Measurements from ENCODE around the gene SH2D3A.
"Not testable (repeated sequence)": the region's sequence is repeated elsewhere in the genome, so short reads cannot be mapped to it uniquely, and the experiment has no call there.

SH2D3A gene

DNA sequence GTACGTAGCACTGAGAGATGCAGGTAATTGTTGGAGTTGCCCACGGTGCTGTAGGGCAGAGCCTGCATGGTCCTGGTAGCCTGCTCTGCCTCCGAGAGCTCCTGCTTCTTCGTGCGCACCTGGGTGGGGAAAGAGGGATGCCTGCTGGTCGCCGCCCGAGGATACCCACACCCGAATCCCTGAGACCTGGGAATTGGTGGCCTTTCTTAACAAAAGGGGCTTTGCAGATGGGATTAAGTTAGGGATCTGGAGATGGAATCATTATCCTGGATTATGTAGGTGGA, 56.2 kb downstream of the SH2D3A start:
- DNase-seq (ENCODE audit: low read depth), result no peak
- TF ChIP-seq, protein P1, sequence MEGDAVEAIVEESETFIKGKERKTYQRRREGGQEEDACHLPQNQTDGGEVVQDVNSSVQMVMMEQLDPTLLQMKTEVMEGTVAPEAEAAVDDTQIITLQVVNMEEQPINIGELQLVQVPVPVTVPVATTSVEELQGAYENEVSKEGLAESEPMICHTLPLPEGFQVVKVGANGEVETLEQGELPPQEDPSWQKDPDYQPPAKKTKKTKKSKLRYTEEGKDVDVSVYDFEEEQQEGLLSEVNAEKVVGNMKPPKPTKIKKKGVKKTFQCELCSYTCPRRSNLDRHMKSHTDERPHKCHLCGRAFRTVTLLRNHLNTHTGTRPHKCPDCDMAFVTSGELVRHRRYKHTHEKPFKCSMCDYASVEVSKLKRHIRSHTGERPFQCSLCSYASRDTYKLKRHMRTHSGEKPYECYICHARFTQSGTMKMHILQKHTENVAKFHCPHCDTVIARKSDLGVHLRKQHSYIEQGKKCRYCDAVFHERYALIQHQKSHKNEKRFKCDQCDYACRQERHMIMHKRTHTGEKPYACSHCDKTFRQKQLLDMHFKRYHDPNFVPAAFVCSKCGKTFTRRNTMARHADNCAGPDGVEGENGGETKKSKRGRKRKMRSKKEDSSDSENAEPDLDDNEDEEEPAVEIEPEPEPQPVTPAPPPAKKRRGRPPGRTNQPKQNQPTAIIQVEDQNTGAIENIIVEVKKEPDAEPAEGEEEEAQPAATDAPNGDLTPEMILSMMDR (IDR thresholded peaks at IDR 0.05; ENCODE audit: low read depth, low read length, missing control alignments), result no peak
- no peak overlapping the region for H3K4me3 ChIP-seq (ENCODE audit: low read depth, low read length)
- in situ Hi-C loops (cut with HindIII; ENCODE audit: low sequenced_read_pairs), result no loop called here

GRCh38 chr19:6710273-6711077, 56.8 kb downstream of the SH2D3A start:
- no peak overlapping the region for H3K4me3 ChIP-seq (ENCODE audit: low read depth, low read length)
- in situ Hi-C loops (cut with HindIII; ENCODE audit: low sequenced_read_pairs), result no loop called here
- TF ChIP-seq, protein P1 (IDR thresholded peaks at IDR 0.05; ENCODE audit: low read depth, low read length, missing control alignments), result no peak
- DNase-seq (ENCODE audit: low read depth), result no peak

- TF ChIP-seq, protein P1 (IDR thresholded peaks at IDR 0.05; ENCODE audit: low read depth, low read length, missing control alignments), result no peak
- in situ Hi-C loops (cut with HindIII; ENCODE audit: low sequenced_read_pairs), result no loop called here
- no peak for DNase-seq (ENCODE audit: low read depth)
- H3K4me3 ChIP-seq (ENCODE audit: low read depth, low read length), result no peak overlapping the region
These were observed 57.7 kb downstream of the SH2D3A start for GRCh38 chr19:6709549-6709948.

DNA sequence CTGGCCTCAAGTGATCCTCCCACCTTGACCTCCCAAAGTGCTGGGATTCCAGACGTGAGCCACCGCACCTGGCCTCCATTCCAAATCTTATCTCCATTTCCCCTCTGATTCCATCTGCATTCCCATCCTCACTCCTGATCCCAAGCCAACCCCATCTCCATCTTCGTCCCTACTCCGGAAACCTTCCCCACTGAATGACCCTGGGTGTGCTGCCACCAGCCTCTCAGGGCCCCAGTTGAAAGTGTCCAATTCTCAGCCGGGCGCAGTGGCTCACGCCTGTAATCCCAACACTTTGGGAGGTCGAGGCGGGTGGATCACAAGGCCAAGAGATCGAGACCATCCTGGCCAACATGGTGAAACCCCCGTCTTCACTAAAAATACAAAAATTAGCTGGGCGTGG, 58.3 kb downstream of the SH2D3A start:
- in situ Hi-C loops (cut with HindIII; ENCODE audit: low sequenced_read_pairs); H3K4me3 ChIP-seq (ENCODE audit: low read depth, low read length); DNase-seq (ENCODE audit: low read depth): not testable (repeated sequence)

GRCh38 chr19:6708346-6708745, 58.9 kb downstream of the SH2D3A start:
- no peak overlapping the region for H3K4me3 ChIP-seq (ENCODE audit: low read depth, low read length)
- in situ Hi-C loops (cut with HindIII; ENCODE audit: low sequenced_read_pairs), result no loop called here
- TF ChIP-seq, protein P1 (IDR thresholded peaks at IDR 0.05; ENCODE audit: low read depth, low read length, missing control alignments), result no peak
- no peak for DNase-seq (ENCODE audit: low read depth)

- no peak for DNase-seq (ENCODE audit: low read depth)
- TF ChIP-seq, protein P1 (IDR thresholded peaks at IDR 0.05; ENCODE audit: low read depth, low read length, missing control alignments), result no peak
- in situ Hi-C loops (cut with HindIII; ENCODE audit: low sequenced_read_pairs), result no loop called here
- H3K4me3 ChIP-seq (ENCODE audit: low read depth, low read length), result no peak overlapping the region
These were observed 59.6 kb downstream of the SH2D3A start for GRCh38 chr19:6707658-6708018.

DNA sequence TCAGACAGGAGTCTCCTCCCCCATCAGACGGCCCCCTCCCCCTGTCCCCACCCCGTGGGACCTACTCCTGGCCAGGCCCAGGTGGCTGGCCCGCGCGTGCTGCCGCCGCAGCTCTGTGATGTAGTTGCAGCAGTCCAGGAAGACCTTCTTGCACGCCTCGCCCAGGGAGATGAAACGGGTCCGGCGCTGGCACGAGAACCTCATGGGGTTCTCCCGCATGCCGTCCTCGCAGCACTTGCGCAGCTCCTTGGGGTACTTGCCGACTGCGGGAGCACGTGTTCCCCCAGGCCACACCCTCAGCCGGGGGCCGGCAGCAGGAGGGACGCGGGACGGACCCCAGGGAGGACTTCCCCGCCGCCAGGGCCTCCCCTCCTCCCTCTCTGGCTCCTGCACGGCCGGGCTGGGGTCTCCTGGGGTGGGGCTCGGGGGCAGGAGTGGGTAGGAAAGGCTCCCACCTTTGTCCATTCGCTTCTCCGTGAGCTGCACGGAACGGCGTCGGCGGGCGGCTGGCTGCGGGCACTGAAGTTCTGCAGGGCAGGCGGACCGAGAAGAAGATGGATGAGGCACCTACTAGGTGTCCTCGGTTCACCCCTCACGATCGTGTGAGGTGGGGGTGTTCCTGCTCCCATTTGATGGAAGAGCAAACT, 60.1 kb downstream of the SH2D3A start:
- in situ Hi-C loops (cut with HindIII; ENCODE audit: low sequenced_read_pairs), result no loop called here
- TF ChIP-seq, protein P1 (IDR thresholded peaks at IDR 0.05; ENCODE audit: low read depth, low read length, missing control alignments), result no peak

More for the DNA sequence above, 60.1 kb downstream of the SH2D3A start:
- no peak for DNase-seq (ENCODE audit: low read depth)
- no peak overlapping the region for H3K4me3 ChIP-seq (ENCODE audit: low read depth, low read length)
